Upper lobe of left lung (tissue), 6 donors: ENCODE data around the gene GRIK1. TPM values are rescaled to one million over a fixed set of nuclear protein-coding genes. Genes with fewer than 3 reads are reported as not detected.

Experiments used
- ATAC-seq, 2 donors: fragments of 200-7000 bp; cut with Tn5 transposase; one replicate each; pipeline ENCODE4 v1.9.1; 2022; ENCODE audit warnings: mild to moderate bottlenecking in 2 of 2, moderate library complexity in 2 of 2; ENCODE audit not compliant: low FRiP score in 2 of 2
- DNase-seq, 2 donors: peaks; one replicate each; pipeline ENCODE4 v3.0.0-alpha.2; 2019 to 2020
- H3K27ac ChIP-seq, 4 donors: fragments of 200-600 bp; sonication (generic); one replicate each; pipeline ENCODE4 v1.5.1; 2016 to 2019
- H3K27me3 ChIP-seq, 4 donors: fragments of 200-600 bp; sonication (generic); one replicate each; pipeline ENCODE4 v1.5.1; 2017 to 2019
- H3K36me3 ChIP-seq, 4 donors: fragments of 200-600 bp; sonication (generic); one replicate each; pipeline ENCODE4 v1.5.1; 2016 to 2019
- H3K4me1 ChIP-seq, 4 donors: fragments of 200-600 bp; sonication (generic); one replicate each; pipeline ENCODE4 v1.5.1; 2018 to 2019
- H3K4me3 ChIP-seq, 4 donors: fragments of 200-600 bp; sonication (generic); one replicate each; pipeline ENCODE4 v1.5.1; 2017 to 2019; ENCODE audit warnings: mild to moderate bottlenecking in 2 of 4, moderate library complexity in 1 of 4
- H3K9me3 ChIP-seq, 4 donors: fragments of 200-600 bp; sonication (generic); one replicate each; pipeline ENCODE4 v1.5.1; 2018 to 2019
- CTCF ChIP-seq, 6 experiments: fragments of 450-650 bp in 4 of 6; fragments of 200-600 bp in 2 of 6; sonication (generic) in 2 of 6; IDR thresholded peaks; one replicate each; pipeline ENCODE4 v1.5.1; 2016 to 2019; ENCODE audit warnings: antibody characterized with exemption in 6 of 6
- EP300 ChIP-seq, 4 donors: sonication (generic); formaldehyde crosslinking; IDR thresholded peaks; one replicate each; pipeline ENCODE4 v1.5.1; 2017; ENCODE audit warnings: antibody characterized with exemption in 4 of 4, control low read depth in 2 of 4
- POLR2A ChIP-seq, 4 donors: fragments of 450-650 bp; IDR thresholded peaks; one replicate each; pipeline ENCODE4 v1.5.1; 2016 to 2017; ENCODE audit warnings: antibody characterized with exemption in 4 of 4, mild to moderate bottlenecking in 2 of 4
- POLR2AphosphoS5 ChIP-seq, 2 donors: sonication (generic); formaldehyde crosslinking; IDR thresholded peaks; one replicate each; pipeline ENCODE4 v1.5.1; 2017; ENCODE audit warnings: antibody characterized with exemption in 2 of 2
- WGBS, 2 donors: methylation state at CpG; one replicate each; pipeline ENCODE4 v1.1.5; 2017 to 2018; 5-methylcytosine and 5-hydroxymethylcytosine counted together
- total RNA-seq, 6 donors: library from RNA; depleted of rRNA in 4 of 6; stranded (reverse); fragments of >200 nt in 4 of 6; gene quantifications; one replicate each; pipeline versions ENCODE4 v1.1.0 to v1.2.1, GENCODE V29; 2016 to 2021
- donor health status: DM: no; HTN: no; CAD: no; lungs with moderate emphysema.
- donor health status: DM: no; HTN: yes; CAD: no; lungs with severe emphysema.

Gene GRIK1
- total RNA-seq, 6 donors from 2014 or later: 0.15 TPM; not detected in 5

GRCh38 chr21:29673096-29673610 is 266.6 kb downstream of the GRIK1 start:
- 70 to 73% methylated on average over 6 of the region's 6 CpGs for WGBS, 2 donors
- Histone ChIP-seq H3K4me1 (no peaks in the 10 kb centered on the region), H3K27me3 (no peaks in the 10 kb centered on the region), H3K9me3 (no peaks in the 10 kb centered on the region), H3K27ac (no peak overlapping the region), H3K36me3 (no peaks in the 10 kb centered on the region), H3K4me3 (no peak overlapping the region)
- TF ChIP-seq CTCF (IDR thresholded peaks at IDR 0.05) (no peak), POLR2AphosphoS5 (IDR thresholded peaks at IDR 0.05) (no peak)
- no peak for DNase-seq
- no peak for ATAC-seq

- 82 to 86% methylated on average over 4 of the region's 4 CpGs for WGBS, 2 donors
- Histone ChIP-seq H3K36me3 (no peaks in the 10 kb centered on the region), H3K27ac (no peak overlapping the region), H3K27me3 (no peaks in the 10 kb centered on the region), H3K4me3 (no peak overlapping the region), H3K4me1 (no peaks in the 10 kb centered on the region), H3K9me3 (no peaks in the 10 kb centered on the region)
- TF ChIP-seq EP300 (IDR thresholded peaks at IDR 0.05) (no peak), POLR2A (IDR thresholded peaks at IDR 0.05) (no peak), POLR2AphosphoS5 (IDR thresholded peaks at IDR 0.05) (no peak), CTCF (IDR thresholded peaks at IDR 0.05) (no peak)
- ATAC-seq (no peak), DNase-seq (no peak)
Measured at GRCh38 chr21:29671728-29672127, 268.1 kb downstream of the GRIK1 start.

GRCh38 chr21:29670228-29670627 is 269.6 kb downstream of the GRIK1 start:
- Histone ChIP-seq H3K27me3 (no peaks in the 10 kb centered on the region), H3K27ac (no peak overlapping the region), H3K9me3 (no peaks in the 10 kb centered on the region), H3K4me1 (no peaks in the 10 kb centered on the region), H3K36me3 (no peaks in the 10 kb centered on the region), H3K4me3 (no peak overlapping the region)
- no peak for TF ChIP-seq POLR2A (IDR thresholded peaks at IDR 0.05)
- no peak for TF ChIP-seq CTCF (IDR thresholded peaks at IDR 0.05)
- TF ChIP-seq POLR2AphosphoS5 (IDR thresholded peaks at IDR 0.05): no peak
- no peak for TF ChIP-seq EP300 (IDR thresholded peaks at IDR 0.05)
- ATAC-seq (no peak), DNase-seq (no peak)
- WGBS, 2 donors: 89 to 91% methylated on average over 2 of the region's 2 CpGs

- ATAC-seq: no peak
- H3K27me3 ChIP-seq: no peaks in the 10 kb centered on the region
- no peaks in the 10 kb centered on the region for H3K36me3 ChIP-seq
- no peaks in the 10 kb centered on the region for H3K9me3 ChIP-seq
- no peaks in the 10 kb centered on the region for H3K4me1 ChIP-seq
- no peak for DNase-seq
- H3K27ac ChIP-seq: no peak overlapping the region
- no peak for TF ChIP-seq EP300 (IDR thresholded peaks at IDR 0.05)
- TF ChIP-seq CTCF (IDR thresholded peaks at IDR 0.05): no peak
- no peak overlapping the region for H3K4me3 ChIP-seq
- WGBS, 2 donors: 68 to 90% methylated on average over 2 of the region's 2 CpGs
Measured at GRCh38 chr21:29669416-29669815, 270.4 kb downstream of the GRIK1 start.

GRCh38 chr21:29667651-29668050 is 272.1 kb downstream of the GRIK1 start:
- H3K4me1 ChIP-seq: no peaks in the 10 kb centered on the region
- H3K27me3 ChIP-seq: no peaks in the 10 kb centered on the region
- no peaks in the 10 kb centered on the region for H3K36me3 ChIP-seq
- ATAC-seq (no peak), DNase-seq (no peak)
- WGBS, 2 donors: 62 to 79% methylated on average over 3 of the region's 3 CpGs
- H3K9me3 ChIP-seq: no peaks in the 10 kb centered on the region
- TF ChIP-seq POLR2A (IDR thresholded peaks at IDR 0.05): no peak
- TF ChIP-seq POLR2AphosphoS5 (IDR thresholded peaks at IDR 0.05): no peak
- TF ChIP-seq EP300 (IDR thresholded peaks at IDR 0.05): no peak
- no peak for TF ChIP-seq CTCF (IDR thresholded peaks at IDR 0.05)
- H3K4me3 ChIP-seq: no peak overlapping the region
- H3K27ac ChIP-seq: no peak overlapping the region
